HepG2 (cell line): ENCODE results near the gene TSC22D4. TPM values are rescaled to one million over a fixed set of nuclear protein-coding genes. Genes with fewer than 3 reads are reported as not detected.

ENCODE experiments used
- ATAC-seq: fragments of 200-7000 bp; cut with Tn5 transposase; 3 replicates; pipeline ENCODE4 v1.9.1; 2020; ENCODE audit warnings: mild to moderate bottlenecking, moderate library complexity
- BruUV-seq: library from RNA; stranded (reverse); fragments of 400-500 nt; replicated peaks from 2 replicates; lab custom pipeline; 2021; lab: Mats Ljungman, UMichigan
- CTCF ChIA-PET: fragments of 300-600 bp; formaldehyde crosslinking; extraction: SDS; loops from one replicate; lab custom pipeline; 2021; ENCODE audit warnings: low total read pairs, inconsistent platforms, low intra/inter-chr PET ratio; lab: Yijun Ruan, JAX
- POLR2A ChIA-PET: fragments of 350-600 bp; sonication (Branson Sonifier 250); formaldehyde crosslinking; loops from one replicate; lab custom pipeline; 2020; ENCODE audit warnings: antibody characterized with exemption, inconsistent platforms; lab: Yijun Ruan, JAX
- DNase-seq: peaks from one replicate; pipeline ENCODE4 v3.0.0-alpha.2; 2015; ENCODE audit warnings: low spot score
- FAIRE-seq: peaks from 3 replicates; lab custom pipeline; 2011; peaks lifted over from hg19 to GRCh38; lab: Jason Lieb, UNC
- H2AFZ ChIP-seq: one replicate; pipeline ENCODE4 v1.6.1; 2011; ENCODE audit warnings: low read length, inconsistent platforms
- H3K27ac ChIP-seq: fragments of 300-600 bp; 3 replicates; pipeline ENCODE4 v1.8.0; 2011; ENCODE audit warnings: mixed run types, mild to moderate bottlenecking, mixed read lengths, low read length, inconsistent platforms; ENCODE audit not compliant: insufficient read depth; ENCODE audit errors: extremely low read length
- H3K27me3 ChIP-seq, 2 experiments: fragments of 200-600 bp in 1 of 2; 2 replicates in 1 of 2; 3 replicates in 1 of 2; pipeline versions ENCODE4 v1.6.0 to v1.8.0; 2011; ENCODE audit warnings: low read length in 2 of 2, mild to moderate bottlenecking in 2 of 2, moderate library complexity in 2 of 2, inconsistent platforms in 1 of 2; ENCODE audit not compliant: insufficient read depth in 2 of 2, control insufficient read depth in 1 of 2
- H3K36me3 ChIP-seq, 2 experiments: fragments of 200-600 bp in 1 of 2; replicated peaks in 1 of 2; 2 replicates in 1 of 2; 3 replicates in 1 of 2; pipeline versions ENCODE4 v1.5.1 to v1.8.0; 2011; ENCODE audit warnings: low read length in 2 of 2, inconsistent platforms in 1 of 2; ENCODE audit not compliant: insufficient read depth in 2 of 2, control insufficient read depth in 1 of 2
- H3K4me1 ChIP-seq: 2 replicates; pipeline ENCODE4 v1.5.1; 2012; ENCODE audit warnings: low read length, inconsistent platforms; ENCODE audit not compliant: insufficient read depth
- H3K4me2 ChIP-seq: 2 replicates; pipeline ENCODE4 v1.6.0; 2011; ENCODE audit warnings: low read depth, low read length, inconsistent platforms
- H3K4me3 ChIP-seq, 3 experiments: fragments of 200-600 bp in 1 of 3; sonication (generic), shearing (Covaris generic) in 1 of 3; replicated peaks in 1 of 3; 2 replicates each; pipeline ENCODE4 v1.5.1; 2011 to 2016; ENCODE audit warnings: low read length in 3 of 3, inconsistent platforms in 2 of 3, low read depth in 2 of 3, mild to moderate bottlenecking in 2 of 3, control low read depth in 1 of 3, mixed read lengths in 1 of 3; ENCODE audit not compliant: insufficient read depth in 1 of 3
- H3K79me2 ChIP-seq: one replicate; pipeline ENCODE4 v1.6.1; 2011; ENCODE audit warnings: low read length, inconsistent platforms; ENCODE audit not compliant: insufficient read depth
- H3K9ac ChIP-seq: 2 replicates; pipeline ENCODE4 v1.6.0; 2011; ENCODE audit warnings: mild to moderate bottlenecking, low read depth, low read length, inconsistent platforms; ENCODE audit not compliant: insufficient read depth
- H3K9me3 ChIP-seq: 2 replicates; pipeline ENCODE4 v1.5.1; 2012; ENCODE audit warnings: mild to moderate bottlenecking, low read length
- H4K20me1 ChIP-seq: 2 replicates; pipeline ENCODE4 v1.6.0; 2011; ENCODE audit warnings: inconsistent platforms, mild to moderate bottlenecking, low read length, moderate library complexity; ENCODE audit not compliant: insufficient read depth
- CBX5 ChIP-seq: sonication (generic); formaldehyde crosslinking; IDR thresholded peaks from 2 replicates; pipeline ENCODE4 v1.4.0; 2020; ENCODE audit warnings: missing genetic modification reagents, borderline replicate concordance
- MAF1 ChIP-seq: sonication (generic); formaldehyde crosslinking; IDR thresholded peaks from 2 replicates; pipeline ENCODE4 v1.5.0; 2020; ENCODE audit warnings: missing genetic modification reagents, borderline replicate concordance
- NR2F1 ChIP-seq, 2 experiments: fragments of 450-650 bp in 1 of 2; formaldehyde crosslinking in 1 of 2; IDR thresholded peaks; 2 replicates each; pipeline versions ENCODE4 v1.5.0 to v1.6.1; 2016 to 2020; ENCODE audit warnings: mild to moderate bottlenecking in 1 of 2, missing compliant biosample characterization in 1 of 2, missing genetic modification reagents in 1 of 2, moderate library complexity in 1 of 2
- PHF20 ChIP-seq: sonication (generic); formaldehyde crosslinking; IDR thresholded peaks from 2 replicates; pipeline ENCODE4 v1.5.0; 2020; ENCODE audit warnings: mild to moderate bottlenecking, missing genetic modification reagents
- SOX13 ChIP-seq, 3 experiments: fragments of 450-650 bp in 1 of 3; sonication (generic) in 1 of 3; formaldehyde crosslinking in 1 of 3; IDR thresholded peaks in 2 of 3; conservative IDR thresholded peaks in 1 of 3; 2 replicates each; pipeline versions ENCODE4 v1.5.0 to v1.6.1; 2016 to 2020; ENCODE audit warnings: antibody characterized with exemption in 1 of 3, mild to moderate bottlenecking in 1 of 3, missing compliant biosample characterization in 1 of 3, missing genetic modification reagents in 1 of 3, moderate library complexity in 1 of 3
- STAG1 ChIP-seq: sonication (generic); formaldehyde crosslinking; IDR thresholded peaks from 2 replicates; pipeline ENCODE4 v1.4.0; 2020; ENCODE audit warnings: missing genetic modification reagents
- SYNCRIP ChIP-seq: fragments of 200-400 bp; formaldehyde crosslinking; IDR thresholded peaks from 2 replicates; pipeline ENCODE4 v1.6.1; 2018; ENCODE audit warnings: mild to moderate bottlenecking, low read depth, low read length; ENCODE audit not compliant: insufficient read depth
- TMF1 ChIP-seq: sonication (generic); formaldehyde crosslinking; IDR thresholded peaks from 2 replicates; pipeline ENCODE4 v1.8.1; 2022; ENCODE audit warnings: low read depth, missing genetic modification reagents
- ZFAT ChIP-seq: sonication (generic); formaldehyde crosslinking; conservative IDR thresholded peaks from 2 replicates; pipeline ENCODE4 v1.8.1; 2023; ENCODE audit warnings: missing genetic modification reagents, inconsistent platforms
- ZNF276 ChIP-seq: sonication (generic); formaldehyde crosslinking; IDR thresholded peaks from 2 replicates; pipeline ENCODE4 v1.4.0; 2020; ENCODE audit warnings: mild to moderate bottlenecking, low read depth, missing genetic modification reagents
- ZNF691 ChIP-seq: sonication (generic); formaldehyde crosslinking; IDR thresholded peaks from 2 replicates; pipeline ENCODE4 v1.4.0; 2020; ENCODE audit warnings: missing genetic modification reagents, low read depth, mild to moderate bottlenecking, borderline replicate concordance
- WGBS: methylation state at CpG from one replicate; pipeline ENCODE4 v1.1.6; 2017; ENCODE audit warnings: low lambda C conversion rate; 5-methylcytosine and 5-hydroxymethylcytosine counted together
- in situ Hi-C: cut with HindIII; loops from 2 replicates; pipeline ENCODE4 v1.10.0; 2017; ENCODE audit warnings: low pct_unique_long_range_greater_than_20kb; ENCODE audit not compliant: extremely low pct_ligation_motif_present
- intact Hi-C: fragments of 100-400 bp; cut with micrococcal nuclease; formaldehyde crosslinking; loops from one replicate; pipeline ENCODE4 v1.10.0; 2022; ENCODE audit not compliant: unreplicated experiment
- polyA plus RNA-seq, 8 experiments: library from polyadenylated mRNA; depleted of rRNA in 3 of 8; stranded (reverse) in 7 of 8; unstranded in 1 of 8; fragments of >200 nt; fragmentation: Illumina TruSeq in 4 of 8; extraction: Trizol in 4 of 8; gene quantifications; 2 replicates each; pipeline versions ENCODE4 v1.2.1 to v1.2.3, GENCODE V29; 2011 to 2016; ENCODE audit warnings: low read depth in 4 of 8, missing spikeins in 1 of 8, mixed read lengths in 1 of 8; ENCODE audit not compliant: insufficient read depth in 1 of 8
- total RNA-seq, 5 experiments: library from RNA; depleted of rRNA; stranded (reverse); fragments of >200 nt; fragmentation: Illumina TruSeq; extraction: Trizol; gene quantifications; 2 replicates each; pipeline ENCODE4 v1.2.3, GENCODE V29; 2016; ENCODE audit warnings: low read depth in 1 of 5

TSC22D4 gene
- total and polyA plus RNA-seq, 2 of the 13 experiments (the other 11 are each of a cell fraction or from before 2014, with no cell fraction given): 7.7 to 8.7 TPM

- BruUV-seq: no TSS peak
- H3K27ac ChIP-seq: no peak overlapping the region
- intact Hi-C loops (no loop called here), in situ Hi-C loops (no loop called here)
- ChIA-PET CTCF (no interaction called here), POLR2A (interaction anchor here (1.4 kb wide), 1 partner anchor 9 kb away, joined by 11 read pairs; the partner anchor contains the start of gene ZCWPW1)
- no peaks in the 10 kb centered on the region for H3K27me3 ChIP-seq
- H3K4me2 ChIP-seq: no peak overlapping the region
- no peak for ATAC-seq
- H3K9me3 ChIP-seq: no peaks in the 10 kb centered on the region
- H3K4me1 ChIP-seq: no peaks in the 10 kb centered on the region
- no peak for DNase-seq
- no peak for FAIRE-seq
- no peak overlapping the region for H3K9ac ChIP-seq
- H3K4me3 ChIP-seq: no peak overlapping the region
- no peaks in the 10 kb centered on the region for H4K20me1 ChIP-seq
- WGBS: 72% methylated on average over 1 of the region's 1 CpG
- no peaks in the 10 kb centered on the region for H3K36me3 ChIP-seq
- H2AFZ ChIP-seq: no peak overlapping the region
- TF ChIP-seq MAF1 (CRISPR knock-in tag) (no peak), SOX13 (IDR thresholded peaks at IDR 0.05) (no peak), SOX13 (CRISPR knock-in tag; conservative IDR thresholded peaks at IDR 0.05 in 1 of 2, IDR thresholded peaks at IDR 0.05 in 1 of 2) (no peak), TMF1 (CRISPR knock-in tag) (no peak), STAG1 (no peak), SYNCRIP (no peak)
- H3K79me2 ChIP-seq: no peaks in the 10 kb centered on the region
Measured at GRCh38 chr7:100419660-100420226, 59.3 kb downstream of the TSC22D4 start.

GRCh38 chr7:100418930-100419659 lies 59.9 kb downstream of the TSC22D4 start:
- Histone ChIP-seq H3K4me1 (no peaks in the 10 kb centered on the region), H3K79me2 (no peaks in the 10 kb centered on the region), H3K36me3 (no peaks in the 10 kb centered on the region), H3K9ac (no peak overlapping the region), H3K9me3 (no peaks in the 10 kb centered on the region), H2AFZ (no peak overlapping the region), H3K27me3 (no peaks in the 10 kb centered on the region), H3K27ac (no peak overlapping the region), H3K4me3 (no peak overlapping the region), H3K4me2 (no peak overlapping the region), H4K20me1 (no peaks in the 10 kb centered on the region)
- TF ChIP-seq ZNF691 (no peak), PHF20 (no peak), CBX5 (CRISPR knock-in tag) (no peak), ZFAT (no peak), ZNF276 (CRISPR knock-in tag) (no peak), NR2F1 (CRISPR knock-in tag; IDR thresholded peaks at IDR 0.05) (no peak)
- no TSS peak for BruUV-seq
- FAIRE-seq (no peak), ATAC-seq (no peak), DNase-seq (no peak)
- intact Hi-C loops (no loop called here), in situ Hi-C loops (no loop called here)
- 100% methylated on average over 1 of the region's 1 CpG for WGBS
- CTCF ChIA-PET: no interaction called here
- POLR2A ChIA-PET: interaction anchor here (1.4 kb wide), 1 partner anchor 9 kb away, joined by 11 read pairs; the partner anchor contains the start of gene ZCWPW1
